ENCODE results near the gene AMZ2. TPM values are rescaled to one million over a fixed set of nuclear protein-coding genes. Genes with fewer than 3 reads are reported as not detected.

AMZ2 gene
- total and polyA plus RNA-seq, 2 experiments from 2014 or later, result 54.2 to 71.5 TPM

DNA sequence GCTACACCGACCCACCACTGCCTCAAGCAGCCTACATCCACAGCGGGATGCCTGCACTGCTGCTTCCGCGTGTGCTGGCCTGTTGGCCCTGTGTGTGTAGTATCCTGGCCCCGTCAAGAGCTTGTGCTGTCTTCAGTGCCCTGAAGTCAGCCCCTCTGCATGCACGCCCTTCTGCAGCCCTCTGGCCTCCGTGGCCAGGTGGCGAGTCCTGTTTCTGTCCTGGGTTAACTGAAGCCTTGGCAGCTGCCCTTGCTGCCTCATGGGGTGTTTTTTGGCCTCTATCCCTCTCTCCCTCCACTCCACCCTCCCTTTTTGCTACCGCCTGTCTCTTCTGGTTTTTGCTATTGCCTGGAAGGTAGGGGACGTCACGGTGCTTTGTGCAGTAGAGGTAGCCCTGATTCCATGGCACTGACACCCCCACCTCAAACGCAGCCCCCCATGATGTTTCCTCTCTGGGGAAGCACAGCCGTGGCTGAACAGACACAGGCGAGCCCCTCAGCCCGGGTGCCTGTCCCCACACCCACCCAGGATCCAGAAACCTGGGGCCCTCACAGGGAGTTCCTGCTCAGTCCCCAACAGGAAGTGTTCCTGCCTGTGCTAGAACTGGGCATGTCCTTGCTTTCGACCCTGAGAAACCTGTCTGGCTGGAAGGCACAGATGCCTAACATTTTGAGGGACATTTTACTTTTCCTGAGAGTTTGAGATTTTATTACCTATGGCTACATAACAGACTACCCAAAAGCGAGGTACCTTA is 18.8 kb upstream of the AMZ2 start (continued):
- TF ChIP-seq, protein P1, sequence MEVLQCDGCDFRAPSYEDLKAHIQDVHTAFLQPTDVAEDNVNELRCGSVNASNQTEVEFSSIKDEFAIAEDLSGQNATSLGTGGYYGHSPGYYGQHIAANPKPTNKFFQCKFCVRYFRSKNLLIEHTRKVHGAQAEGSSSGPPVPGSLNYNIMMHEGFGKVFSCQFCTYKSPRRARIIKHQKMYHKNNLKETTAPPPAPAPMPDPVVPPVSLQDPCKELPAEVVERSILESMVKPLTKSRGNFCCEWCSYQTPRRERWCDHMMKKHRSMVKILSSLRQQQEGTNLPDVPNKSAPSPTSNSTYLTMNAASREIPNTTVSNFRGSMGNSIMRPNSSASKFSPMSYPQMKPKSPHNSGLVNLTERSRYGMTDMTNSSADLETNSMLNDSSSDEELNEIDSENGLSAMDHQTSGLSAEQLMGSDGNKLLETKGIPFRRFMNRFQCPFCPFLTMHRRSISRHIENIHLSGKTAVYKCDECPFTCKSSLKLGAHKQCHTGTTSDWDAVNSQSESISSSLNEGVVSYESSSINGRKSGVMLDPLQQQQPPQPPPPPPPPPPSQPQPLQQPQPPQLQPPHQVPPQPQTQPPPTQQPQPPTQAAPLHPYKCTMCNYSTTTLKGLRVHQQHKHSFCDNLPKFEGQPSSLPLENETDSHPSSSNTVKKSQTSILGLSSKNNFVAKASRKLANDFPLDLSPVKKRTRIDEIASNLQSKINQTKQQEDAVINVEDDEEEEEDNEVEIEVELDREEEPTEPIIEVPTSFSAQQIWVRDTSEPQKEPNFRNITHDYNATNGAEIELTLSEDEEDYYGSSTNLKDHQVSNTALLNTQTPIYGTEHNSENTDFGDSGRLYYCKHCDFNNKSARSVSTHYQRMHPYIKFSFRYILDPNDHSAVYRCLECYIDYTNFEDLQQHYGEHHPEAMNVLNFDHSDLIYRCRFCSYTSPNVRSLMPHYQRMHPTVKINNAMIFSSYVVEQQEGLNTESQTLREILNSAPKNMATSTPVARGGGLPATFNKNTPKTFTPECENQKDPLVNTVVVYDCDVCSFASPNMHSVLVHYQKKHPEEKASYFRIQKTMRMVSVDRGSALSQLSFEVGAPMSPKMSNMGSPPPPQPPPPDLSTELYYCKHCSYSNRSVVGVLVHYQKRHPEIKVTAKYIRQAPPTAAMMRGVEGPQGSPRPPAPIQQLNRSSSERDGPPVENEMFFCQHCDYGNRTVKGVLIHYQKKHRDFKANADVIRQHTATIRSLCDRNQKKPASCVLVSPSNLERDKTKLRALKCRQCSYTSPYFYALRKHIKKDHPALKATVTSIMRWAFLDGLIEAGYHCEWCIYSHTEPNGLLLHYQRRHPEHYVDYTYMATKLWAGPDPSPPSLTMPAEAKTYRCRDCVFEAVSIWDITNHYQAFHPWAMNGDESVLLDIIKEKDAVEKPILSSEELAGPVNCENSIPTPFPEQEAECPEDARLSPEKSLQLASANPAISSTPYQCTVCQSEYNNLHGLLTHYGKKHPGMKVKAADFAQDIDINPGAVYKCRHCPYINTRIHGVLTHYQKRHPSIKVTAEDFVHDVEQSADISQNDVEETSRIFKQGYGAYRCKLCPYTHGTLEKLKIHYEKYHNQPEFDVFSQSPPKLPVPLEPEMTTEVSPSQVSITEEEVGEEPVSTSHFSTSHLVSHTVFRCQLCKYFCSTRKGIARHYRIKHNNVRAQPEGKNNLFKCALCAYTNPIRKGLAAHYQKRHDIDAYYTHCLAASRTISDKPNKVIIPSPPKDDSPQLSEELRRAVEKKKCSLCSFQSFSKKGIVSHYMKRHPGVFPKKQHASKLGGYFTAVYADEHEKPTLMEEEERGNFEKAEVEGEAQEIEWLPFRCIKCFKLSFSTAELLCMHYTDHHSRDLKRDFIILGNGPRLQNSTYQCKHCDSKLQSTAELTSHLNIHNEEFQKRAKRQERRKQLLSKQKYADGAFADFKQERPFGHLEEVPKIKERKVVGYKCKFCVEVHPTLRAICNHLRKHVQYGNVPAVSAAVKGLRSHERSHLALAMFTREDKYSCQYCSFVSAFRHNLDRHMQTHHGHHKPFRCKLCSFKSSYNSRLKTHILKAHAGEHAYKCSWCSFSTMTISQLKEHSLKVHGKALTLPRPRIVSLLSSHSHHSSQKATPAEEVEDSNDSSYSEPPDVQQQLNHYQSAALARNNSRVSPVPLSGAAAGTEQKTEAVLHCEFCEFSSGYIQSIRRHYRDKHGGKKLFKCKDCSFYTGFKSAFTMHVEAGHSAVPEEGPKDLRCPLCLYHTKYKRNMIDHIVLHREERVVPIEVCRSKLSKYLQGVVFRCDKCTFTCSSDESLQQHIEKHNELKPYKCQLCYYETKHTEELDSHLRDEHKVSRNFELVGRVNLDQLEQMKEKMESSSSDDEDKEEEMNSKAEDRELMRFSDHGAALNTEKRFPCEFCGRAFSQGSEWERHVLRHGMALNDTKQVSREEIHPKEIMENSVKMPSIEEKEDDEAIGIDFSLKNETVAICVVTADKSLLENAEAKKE (CRISPR knock-in tag; IDR thresholded peaks at IDR 0.05), result no peak

DNA sequence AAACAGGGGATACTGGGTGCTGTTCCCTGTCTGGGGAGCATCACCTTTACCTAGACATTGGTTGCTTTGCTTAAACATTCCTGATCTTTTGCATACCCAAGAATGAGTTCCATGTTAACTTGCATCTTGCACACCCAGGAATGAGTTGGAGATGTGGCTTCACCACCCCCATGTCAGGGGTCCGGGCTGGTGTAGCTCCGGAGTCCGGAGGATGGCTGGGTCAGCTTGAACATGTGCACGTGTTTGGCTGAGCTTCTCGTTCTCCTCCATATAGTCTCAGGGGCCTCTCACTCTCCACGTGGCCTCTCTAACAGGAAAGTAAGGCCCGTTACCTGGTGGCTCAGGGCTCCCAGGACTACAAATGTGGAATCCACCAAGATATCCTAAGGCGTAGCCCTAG is 18.2 kb upstream of the AMZ2 start:
- Histone ChIP-seq H3K4me3 (no peak overlapping the region), H4K20me1 (replicated peaks; ENCODE audit: insufficient read depth) (no peaks in the 10 kb centered on the region), H3K27me3 (ENCODE audit: insufficient read depth) (no peaks in the 10 kb centered on the region), H3K4me1 (ENCODE audit: insufficient read depth) (no peaks in the 10 kb centered on the region), H3K4me2 (no peak overlapping the region), H3F3A (replicated peaks; ENCODE audit: low read depth) (no peaks in the 10 kb centered on the region), H2AFZ (no peak overlapping the region), H3K27ac (ENCODE audit: low read depth) (0 out of 2 replicates have a peak overlapping the region, but pooled peaks have one; percentile 19), H3K36me3 (ENCODE audit: insufficient read depth) (no peaks in the 10 kb centered on the region), H3K79me2 (replicated peaks; ENCODE audit: insufficient read depth) (no peaks in the 10 kb centered on the region), H3K9me2 (ENCODE audit: insufficient read depth) (no peaks in the 10 kb centered on the region)
- H3K36me3 Mint-ChIP-seq (ENCODE audit: low read depth), result peaks cover 5% of the 10 kb centered on the region; the same call in 2 of the 3 replicates
- no peak overlapping the region for H3K4me3 Mint-ChIP-seq
- DNase-seq (ENCODE audit: low spot score), result no peak
- no peaks in the 10 kb centered on the region; the same call in 2 of the 3 replicates for H3K9me3 Mint-ChIP-seq
- peaks cover 2% of the 10 kb centered on the region for H3K27me3 Mint-ChIP-seq (ENCODE audit: insufficient read depth, low read depth, poor library complexity)
- H3K4me1 Mint-ChIP-seq, result peaks cover 5% of the 10 kb centered on the region; the same call in 1 of the 3 replicates
- ATAC-seq, result no peak
- no peak overlapping the region for H3K27ac Mint-ChIP-seq
- TF ChIP-seq EZH2phosphoT487 (IDR thresholded peaks at IDR 0.05; ENCODE audit: unreplicated experiment) (no peak), STAT1 (IDR thresholded peaks at IDR 0.05; ENCODE audit: unreplicated experiment) (no peak), ZNF114 (CRISPR knock-in tag; IDR thresholded peaks at IDR 0.05) (no peak), JUNB (IDR thresholded peaks at IDR 0.05; ENCODE audit: unreplicated experiment) (no peak), CREB1 (CRISPR knock-in tag; IDR thresholded peaks at IDR 0.05; ENCODE audit: low read depth) (no peak), POLR2AphosphoS5 (IDR thresholded peaks at IDR 0.05; ENCODE audit: low read depth) (no peak)
- TF ChIP-seq, protein P2, sequence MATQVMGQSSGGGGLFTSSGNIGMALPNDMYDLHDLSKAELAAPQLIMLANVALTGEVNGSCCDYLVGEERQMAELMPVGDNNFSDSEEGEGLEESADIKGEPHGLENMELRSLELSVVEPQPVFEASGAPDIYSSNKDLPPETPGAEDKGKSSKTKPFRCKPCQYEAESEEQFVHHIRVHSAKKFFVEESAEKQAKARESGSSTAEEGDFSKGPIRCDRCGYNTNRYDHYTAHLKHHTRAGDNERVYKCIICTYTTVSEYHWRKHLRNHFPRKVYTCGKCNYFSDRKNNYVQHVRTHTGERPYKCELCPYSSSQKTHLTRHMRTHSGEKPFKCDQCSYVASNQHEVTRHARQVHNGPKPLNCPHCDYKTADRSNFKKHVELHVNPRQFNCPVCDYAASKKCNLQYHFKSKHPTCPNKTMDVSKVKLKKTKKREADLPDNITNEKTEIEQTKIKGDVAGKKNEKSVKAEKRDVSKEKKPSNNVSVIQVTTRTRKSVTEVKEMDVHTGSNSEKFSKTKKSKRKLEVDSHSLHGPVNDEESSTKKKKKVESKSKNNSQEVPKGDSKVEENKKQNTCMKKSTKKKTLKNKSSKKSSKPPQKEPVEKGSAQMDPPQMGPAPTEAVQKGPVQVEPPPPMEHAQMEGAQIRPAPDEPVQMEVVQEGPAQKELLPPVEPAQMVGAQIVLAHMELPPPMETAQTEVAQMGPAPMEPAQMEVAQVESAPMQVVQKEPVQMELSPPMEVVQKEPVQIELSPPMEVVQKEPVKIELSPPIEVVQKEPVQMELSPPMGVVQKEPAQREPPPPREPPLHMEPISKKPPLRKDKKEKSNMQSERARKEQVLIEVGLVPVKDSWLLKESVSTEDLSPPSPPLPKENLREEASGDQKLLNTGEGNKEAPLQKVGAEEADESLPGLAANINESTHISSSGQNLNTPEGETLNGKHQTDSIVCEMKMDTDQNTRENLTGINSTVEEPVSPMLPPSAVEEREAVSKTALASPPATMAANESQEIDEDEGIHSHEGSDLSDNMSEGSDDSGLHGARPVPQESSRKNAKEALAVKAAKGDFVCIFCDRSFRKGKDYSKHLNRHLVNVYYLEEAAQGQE (IDR thresholded peaks at IDR 0.05; ENCODE audit: unreplicated experiment), result no peak
- TF ChIP-seq, protein P3, sequence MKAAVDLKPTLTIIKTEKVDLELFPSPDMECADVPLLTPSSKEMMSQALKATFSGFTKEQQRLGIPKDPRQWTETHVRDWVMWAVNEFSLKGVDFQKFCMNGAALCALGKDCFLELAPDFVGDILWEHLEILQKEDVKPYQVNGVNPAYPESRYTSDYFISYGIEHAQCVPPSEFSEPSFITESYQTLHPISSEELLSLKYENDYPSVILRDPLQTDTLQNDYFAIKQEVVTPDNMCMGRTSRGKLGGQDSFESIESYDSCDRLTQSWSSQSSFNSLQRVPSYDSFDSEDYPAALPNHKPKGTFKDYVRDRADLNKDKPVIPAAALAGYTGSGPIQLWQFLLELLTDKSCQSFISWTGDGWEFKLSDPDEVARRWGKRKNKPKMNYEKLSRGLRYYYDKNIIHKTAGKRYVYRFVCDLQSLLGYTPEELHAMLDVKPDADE (IDR thresholded peaks at IDR 0.05), result no peak
- TF ChIP-seq, protein P4, sequence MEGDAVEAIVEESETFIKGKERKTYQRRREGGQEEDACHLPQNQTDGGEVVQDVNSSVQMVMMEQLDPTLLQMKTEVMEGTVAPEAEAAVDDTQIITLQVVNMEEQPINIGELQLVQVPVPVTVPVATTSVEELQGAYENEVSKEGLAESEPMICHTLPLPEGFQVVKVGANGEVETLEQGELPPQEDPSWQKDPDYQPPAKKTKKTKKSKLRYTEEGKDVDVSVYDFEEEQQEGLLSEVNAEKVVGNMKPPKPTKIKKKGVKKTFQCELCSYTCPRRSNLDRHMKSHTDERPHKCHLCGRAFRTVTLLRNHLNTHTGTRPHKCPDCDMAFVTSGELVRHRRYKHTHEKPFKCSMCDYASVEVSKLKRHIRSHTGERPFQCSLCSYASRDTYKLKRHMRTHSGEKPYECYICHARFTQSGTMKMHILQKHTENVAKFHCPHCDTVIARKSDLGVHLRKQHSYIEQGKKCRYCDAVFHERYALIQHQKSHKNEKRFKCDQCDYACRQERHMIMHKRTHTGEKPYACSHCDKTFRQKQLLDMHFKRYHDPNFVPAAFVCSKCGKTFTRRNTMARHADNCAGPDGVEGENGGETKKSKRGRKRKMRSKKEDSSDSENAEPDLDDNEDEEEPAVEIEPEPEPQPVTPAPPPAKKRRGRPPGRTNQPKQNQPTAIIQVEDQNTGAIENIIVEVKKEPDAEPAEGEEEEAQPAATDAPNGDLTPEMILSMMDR (conservative IDR thresholded peaks at IDR 0.05; ENCODE audit: low read depth in 2 of 2), result no peak

Data from GM23338 (cell line).